Loucy (cell line): ENCODE measurements around the gene ARMC5.
A peak's percentile ranks its signal among the peaks of the same experiment; 100 is the strongest.

Source experiments
- H2AFZ ChIP-seq: fragments of 200-600 bp; sonication (generic); 2 replicates; pipeline ENCODE4 v1.6.0; 2016; ENCODE audit warnings: antibody characterized with exemption, mild to moderate bottlenecking, low read length, moderate library complexity
- H3F3A ChIP-seq: fragments of 200-600 bp; 2 replicates; pipeline ENCODE4 v1.6.0; 2016; ENCODE audit warnings: antibody characterized with exemption, low read depth, mild to moderate bottlenecking
- H3K27me3 ChIP-seq: fragments of 200-600 bp; sonication (generic); 2 replicates; pipeline ENCODE4 v1.6.1; 2014; ENCODE audit warnings: low read length, mild to moderate bottlenecking; ENCODE audit not compliant: insufficient read depth, poor library complexity, severe bottlenecking
- H3K36me3 ChIP-seq: fragments of 200-600 bp; sonication (generic); 2 replicates; pipeline ENCODE4 v1.6.1; 2016; ENCODE audit warnings: low read length; ENCODE audit not compliant: insufficient read depth
- H3K4me1 ChIP-seq: fragments of 200-600 bp; sonication (generic); 2 replicates; pipeline ENCODE4 v1.5.1; 2014; ENCODE audit warnings: low read length, mild to moderate bottlenecking; ENCODE audit not compliant: insufficient read depth, poor library complexity, severe bottlenecking
- H3K4me2 ChIP-seq: fragments of 200-600 bp; sonication (generic); 2 replicates; pipeline ENCODE4 v1.6.0; 2014; ENCODE audit warnings: antibody characterized with exemption, low read length, low read depth, mild to moderate bottlenecking; ENCODE audit not compliant: poor library complexity, severe bottlenecking
- H3K4me3 ChIP-seq: fragments of 200-600 bp; sonication (generic); 2 replicates; pipeline ENCODE4 v1.5.1; 2014; ENCODE audit warnings: low read length, mild to moderate bottlenecking, mixed read lengths; ENCODE audit not compliant: poor library complexity, severe bottlenecking
- H3K79me2 ChIP-seq: fragments of 200-600 bp; sonication (generic); 2 replicates; pipeline ENCODE4 v1.6.1; 2014; ENCODE audit warnings: low read length; ENCODE audit not compliant: insufficient read depth
- H3K9ac ChIP-seq: fragments of 200-600 bp; sonication (generic); 2 replicates; pipeline ENCODE4 v1.6.0; 2014; ENCODE audit warnings: mild to moderate bottlenecking, low read depth, low read length, moderate library complexity; ENCODE audit not compliant: poor library complexity, severe bottlenecking
- H3K9me2 ChIP-seq: fragments of 200-600 bp; sonication (generic); replicated peaks from 2 replicates; pipeline ENCODE4 v1.6.1; 2016; ENCODE audit warnings: low read depth, low read length, mixed read lengths
- H3K9me3 ChIP-seq: fragments of 200-600 bp; sonication (generic); 2 replicates; pipeline ENCODE4 v1.6.1; 2014; ENCODE audit warnings: mild to moderate bottlenecking, antibody characterized with exemption, low read length, low read depth; ENCODE audit not compliant: insufficient read depth
- H4K20me1 ChIP-seq: fragments of 200-600 bp; sonication (generic); 2 replicates; pipeline ENCODE4 v1.6.0; 2014; ENCODE audit warnings: antibody characterized with exemption, low read length, mild to moderate bottlenecking; ENCODE audit not compliant: insufficient read depth, poor library complexity, severe bottlenecking
- CTCF ChIP-seq: fragments of 200-600 bp; sonication (generic); conservative IDR thresholded peaks from 2 replicates; pipeline ENCODE4 v1.5.1; 2014; ENCODE audit warnings: mild to moderate bottlenecking, antibody characterized with exemption, low read length
- EZH2phosphoT487 ChIP-seq: fragments of 200-600 bp; IDR thresholded peaks from 2 replicates; pipeline ENCODE4 v1.6.1; 2018; ENCODE audit warnings: antibody characterized with exemption, mild to moderate bottlenecking, moderate library complexity, borderline replicate concordance

ARMC5 gene

GRCh38 chr16:31467858-31468257 is 8.6 kb downstream of the ARMC5 start:
- peak overlapping the region; percentile 44 for H3K4me3 ChIP-seq
- peaks cover 21% of the 10 kb centered on the region; the same call in 1 of the 2 replicates for H3K36me3 ChIP-seq
- no peaks in the 10 kb centered on the region for H3K9me3 ChIP-seq
- H3K27me3 ChIP-seq = no peaks in the 10 kb centered on the region
- peaks cover 21% of the 10 kb centered on the region; the same call in 1 of the 2 replicates for H3K79me2 ChIP-seq
- H4K20me1 ChIP-seq = no peaks in the 10 kb centered on the region
- H2AFZ ChIP-seq = no peak overlapping the region
- no peaks in the 10 kb centered on the region for H3K9me2 ChIP-seq
- H3K4me2 ChIP-seq = peak overlapping the region; percentile 61
- no peak for TF ChIP-seq EZH2phosphoT487
- TF ChIP-seq CTCF = no peak
- peaks cover 20% of the 10 kb centered on the region for H3K4me1 ChIP-seq
- H3K9ac ChIP-seq = peak overlapping the region; percentile 55
- no peaks in the 10 kb centered on the region; the same call in 1 of the 2 replicates for H3F3A ChIP-seq

GRCh38 chr16:31470615-31471014 is 11.3 kb downstream of the ARMC5 start:
- Histone ChIP-seq H3K4me3 (no peak overlapping the region), H3K4me1 (peaks cover 28% of the 10 kb centered on the region), H3F3A (no peaks in the 10 kb centered on the region; the same call in 1 of the 2 replicates), H3K9me3 (no peaks in the 10 kb centered on the region), H3K36me3 (peaks cover 3% of the 10 kb centered on the region; the same call in 1 of the 2 replicates), H4K20me1 (no peaks in the 10 kb centered on the region), H2AFZ (no peak overlapping the region), H3K79me2 (peaks cover 16% of the 10 kb centered on the region; the same call in 1 of the 2 replicates), H3K9ac (no peak overlapping the region), H3K9me2 (no peaks in the 10 kb centered on the region), H3K4me2 (no peak overlapping the region), H3K27me3 (no peaks in the 10 kb centered on the region)
- TF ChIP-seq EZH2phosphoT487 = no peak
- no peak for TF ChIP-seq CTCF

GRCh38 chr16:31471241-31471874 is 12.1 kb downstream of the ARMC5 start:
- no peaks in the 10 kb centered on the region for H4K20me1 ChIP-seq
- H3K9ac ChIP-seq = no peak overlapping the region
- peaks cover 17% of the 10 kb centered on the region; the same call in 1 of the 2 replicates for H3K79me2 ChIP-seq
- H3K4me3 ChIP-seq = no peak overlapping the region
- H3K4me2 ChIP-seq = no peak overlapping the region
- no peaks in the 10 kb centered on the region for H3K9me2 ChIP-seq
- peaks cover 34% of the 10 kb centered on the region for H3K4me1 ChIP-seq
- H2AFZ ChIP-seq = no peak overlapping the region
- TF ChIP-seq CTCF = no peak
- TF ChIP-seq EZH2phosphoT487 = no peak
- H3K27me3 ChIP-seq = no peaks in the 10 kb centered on the region
- no peaks in the 10 kb centered on the region for H3K9me3 ChIP-seq
- no peaks in the 10 kb centered on the region; the same call in 1 of the 2 replicates for H3F3A ChIP-seq
- H3K36me3 ChIP-seq = no peaks in the 10 kb centered on the region; the same call in 1 of the 2 replicates
